Central memory CD8-positive, alpha-beta T cell (primary cell): Measurements from ENCODE around the gene TRIM25.

ENCODE experiments used
- ATAC-seq: fragments of 150-1000 bp; cut with Tn5 transposase; replicated peaks from 2 replicates; pipeline ENCODE4 v1.10.0; 2022; ENCODE audit warnings: mild to moderate bottlenecking, moderate FRiP score, moderate number of reproducible peaks; ENCODE audit not compliant: poor library complexity, severe bottlenecking; ENCODE audit errors: extremely low read depth
- DNase-seq, 2 donors: peaks; one replicate each; pipeline ENCODE4 v3.0.0; 2021; ENCODE audit warnings: low spot score in 2 of 2
- H3K27ac Mint-ChIP-seq: one replicate; pipeline ENCODE4 v1.8.0; 2022; ENCODE audit warnings: low read depth, mild to moderate bottlenecking, moderate library complexity, mixed read lengths
- H3K27me3 Mint-ChIP-seq: one replicate; pipeline ENCODE4 v1.8.0; 2022; ENCODE audit warnings: mixed read lengths
- H3K36me3 Mint-ChIP-seq: one replicate; pipeline ENCODE4 v1.8.0; 2022; ENCODE audit warnings: mild to moderate bottlenecking, moderate library complexity, mixed read lengths; ENCODE audit not compliant: insufficient read depth
- H3K4me1 Mint-ChIP-seq: one replicate; pipeline ENCODE4 v1.8.0; 2022; ENCODE audit warnings: mixed read lengths
- H3K4me3 Mint-ChIP-seq: one replicate; pipeline ENCODE4 v1.8.0; 2022; ENCODE audit warnings: mild to moderate bottlenecking, moderate library complexity, mixed read lengths
- H3K9me3 Mint-ChIP-seq: one replicate; pipeline ENCODE4 v1.8.0; 2022; ENCODE audit warnings: mixed read lengths

TRIM25 gene

DNA sequence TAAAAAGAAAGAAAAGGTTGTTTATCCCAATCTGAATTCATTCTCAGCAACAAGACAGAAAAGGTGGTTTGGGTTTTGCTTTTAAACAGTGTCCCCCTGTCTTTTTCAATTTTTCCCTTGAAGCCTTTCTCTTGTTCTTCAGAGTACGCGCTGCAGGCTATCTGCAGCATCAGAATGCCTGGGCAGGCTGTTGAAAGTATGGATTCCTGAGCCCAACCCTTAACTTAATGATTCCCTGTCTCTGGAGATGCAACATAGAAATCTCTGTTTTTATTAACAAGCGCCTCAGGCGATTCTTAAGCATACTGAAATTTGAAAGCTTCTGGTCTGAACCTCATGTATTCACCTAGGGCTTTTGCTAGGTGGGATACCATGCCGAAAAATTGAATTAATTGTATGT, 47.8 kb downstream of the TRIM25 start:
- Mint-ChIP-seq H3K27me3 (no peaks in the 10 kb centered on the region), H3K27ac (no peak overlapping the region), H3K4me1 (no peaks in the 10 kb centered on the region), H3K4me3 (no peak overlapping the region), H3K9me3 (no peaks in the 10 kb centered on the region), H3K36me3 (peaks cover 21% of the 10 kb centered on the region)
- ATAC-seq (no peak), DNase-seq (no peak)

DNA sequence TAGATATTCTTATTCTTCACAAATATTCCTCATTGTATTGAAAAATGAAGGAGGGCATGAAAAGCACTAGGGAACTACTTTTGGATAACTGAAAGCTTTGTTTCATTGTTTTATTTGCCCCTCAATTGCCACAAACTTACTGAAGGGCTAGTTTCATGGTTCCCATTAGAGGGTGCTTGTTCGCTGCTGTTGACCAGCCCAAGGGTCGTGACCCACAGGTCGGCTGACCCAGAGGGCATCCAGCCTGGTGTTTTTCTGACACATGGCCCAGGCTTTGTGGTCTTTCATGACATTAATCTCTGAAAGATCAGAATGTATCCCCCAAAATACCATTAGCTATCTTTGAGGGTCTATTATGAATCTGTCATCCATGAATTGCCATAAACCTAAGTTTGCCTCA, 49.9 kb downstream of the TRIM25 start:
- no peak for DNase-seq
- H3K4me3 Mint-ChIP-seq, result no peak overlapping the region
- H3K4me1 Mint-ChIP-seq, result no peaks in the 10 kb centered on the region
- H3K9me3 Mint-ChIP-seq, result no peaks in the 10 kb centered on the region
- peaks cover 35% of the 10 kb centered on the region for H3K36me3 Mint-ChIP-seq
- ATAC-seq, result no peak
- H3K27ac Mint-ChIP-seq, result no peak overlapping the region
- H3K27me3 Mint-ChIP-seq, result no peaks in the 10 kb centered on the region

DNA sequence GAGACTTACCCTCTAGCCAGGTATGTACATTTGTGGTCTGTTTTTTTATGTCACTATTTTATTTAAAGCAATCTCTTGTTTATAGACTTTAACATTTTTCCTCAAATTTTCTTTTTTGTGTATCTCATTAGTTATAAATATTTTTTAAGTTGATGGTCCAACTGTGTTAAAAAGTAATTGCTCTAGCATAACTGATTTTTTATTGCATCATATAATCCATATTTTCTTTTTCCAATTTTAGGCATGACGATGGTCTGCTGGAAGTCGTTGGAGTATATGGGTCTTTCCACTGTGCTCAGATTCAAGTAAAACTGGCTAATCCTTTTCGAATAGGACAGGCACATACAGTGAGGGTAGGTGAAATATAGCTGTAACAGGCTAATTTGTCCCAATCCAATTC, 52.0 kb downstream of the TRIM25 start:
- Mint-ChIP-seq H3K4me3 (no peak overlapping the region), H3K9me3 (no peaks in the 10 kb centered on the region), H3K27me3 (no peaks in the 10 kb centered on the region), H3K27ac (no peak overlapping the region), H3K36me3 (peaks cover 41% of the 10 kb centered on the region), H3K4me1 (no peaks in the 10 kb centered on the region)
- no peak for DNase-seq
- ATAC-seq, result no peak

DNA sequence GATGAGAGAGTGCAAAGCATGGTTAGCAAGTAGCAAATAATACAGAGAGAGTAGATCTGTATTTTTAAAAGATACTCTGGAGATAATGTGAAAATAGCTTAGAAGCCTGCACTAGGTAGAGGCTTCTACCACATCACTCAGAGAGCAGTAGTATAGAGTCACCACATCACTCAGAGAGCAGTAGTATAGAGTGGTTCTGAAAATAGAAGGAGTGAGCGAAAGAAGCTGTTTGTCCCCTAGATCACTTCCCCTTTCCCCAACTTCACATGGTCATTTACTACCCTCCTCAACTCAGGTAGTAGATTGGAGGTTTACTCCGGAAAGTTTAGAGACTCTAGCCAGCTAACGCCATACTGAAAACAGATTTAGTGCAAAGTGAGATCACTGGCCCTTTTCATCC, 62.8 kb downstream of the TRIM25 start:
- H3K4me3 Mint-ChIP-seq, result no peak overlapping the region
- H3K27me3 Mint-ChIP-seq, result no peaks in the 10 kb centered on the region
- H3K36me3 Mint-ChIP-seq, result peaks cover 35% of the 10 kb centered on the region
- H3K4me1 Mint-ChIP-seq, result peaks cover 6% of the 10 kb centered on the region
- no peaks in the 10 kb centered on the region for H3K9me3 Mint-ChIP-seq
- no peak for DNase-seq
- no peak overlapping the region for H3K27ac Mint-ChIP-seq
- ATAC-seq, result no peak

DNA sequence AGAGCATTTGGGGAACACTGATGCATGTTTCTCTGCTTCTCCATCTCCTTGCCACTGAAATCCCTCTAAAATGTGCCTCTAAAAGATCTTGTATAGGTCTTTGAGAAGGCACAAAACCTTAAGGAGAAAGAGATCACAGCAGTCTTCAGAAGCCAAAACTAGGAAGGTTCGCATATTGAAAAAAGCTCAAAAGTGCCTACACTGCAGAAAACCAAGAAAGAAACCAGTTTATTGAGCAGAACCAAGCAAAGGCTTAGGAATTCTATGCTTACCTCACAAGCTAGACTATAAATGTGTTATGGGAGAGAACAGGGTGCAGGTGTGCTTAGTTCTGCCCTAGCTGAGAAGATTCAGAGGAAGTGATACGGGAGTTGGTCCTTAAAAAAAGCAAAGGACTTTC, 63.3 kb downstream of the TRIM25 start:
- Mint-ChIP-seq H3K36me3 (peaks cover 31% of the 10 kb centered on the region), H3K27me3 (no peaks in the 10 kb centered on the region), H3K4me3 (no peak overlapping the region), H3K9me3 (no peaks in the 10 kb centered on the region), H3K4me1 (peaks cover 6% of the 10 kb centered on the region), H3K27ac (no peak overlapping the region)
- no peak for ATAC-seq
- DNase-seq, result no peak

DNA sequence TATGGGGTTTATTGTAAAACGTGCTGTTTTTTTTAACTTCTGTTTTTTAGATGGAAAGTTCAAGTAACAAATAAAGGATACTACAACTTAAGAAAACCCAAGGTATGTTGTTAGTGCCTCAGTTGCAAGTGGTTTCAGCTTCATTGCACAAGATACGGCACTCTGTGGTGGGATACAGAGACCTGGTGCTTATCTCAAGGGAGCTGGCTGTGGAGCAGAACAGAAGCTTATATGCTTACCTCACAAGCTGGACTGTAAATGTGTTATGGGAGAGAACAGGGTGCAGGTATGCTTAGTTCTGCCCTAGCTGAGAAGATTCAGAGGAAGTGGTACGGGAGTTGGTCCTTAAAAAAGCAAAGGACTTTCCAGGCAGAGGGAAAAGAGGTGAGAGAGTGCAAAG, 64.7 kb downstream of the TRIM25 start:
- DNase-seq (no peak), ATAC-seq (no peak)
- Mint-ChIP-seq H3K9me3 (no peaks in the 10 kb centered on the region), H3K4me3 (no peak overlapping the region), H3K4me1 (peaks cover 7% of the 10 kb centered on the region), H3K27ac (no peak overlapping the region), H3K36me3 (peaks cover 30% of the 10 kb centered on the region), H3K27me3 (no peaks in the 10 kb centered on the region)

DNA sequence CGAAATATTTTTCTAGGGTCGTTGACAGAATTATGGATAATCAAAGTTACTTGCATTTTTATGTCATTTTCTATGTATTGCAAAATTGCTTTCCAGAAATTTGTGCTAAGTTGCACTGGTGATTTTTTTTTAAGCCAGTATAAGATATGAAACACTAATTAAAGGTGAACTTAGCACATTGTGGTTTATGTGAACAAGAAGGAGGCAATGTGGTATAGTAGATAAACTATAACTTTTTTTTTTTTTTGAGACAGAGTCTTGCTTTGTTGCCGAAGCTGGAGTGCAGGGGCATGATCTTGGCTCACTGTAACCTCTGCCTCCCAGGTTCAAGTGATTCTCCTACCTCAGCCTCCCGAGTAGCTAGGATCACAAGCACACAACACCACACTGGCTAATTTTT, 66.7 kb downstream of the TRIM25 start:
- Mint-ChIP-seq H3K27ac (no peak overlapping the region), H3K27me3 (no peaks in the 10 kb centered on the region), H3K4me1 (peaks cover 10% of the 10 kb centered on the region), H3K4me3 (no peak overlapping the region), H3K9me3 (no peaks in the 10 kb centered on the region), H3K36me3 (peaks cover 33% of the 10 kb centered on the region)
- DNase-seq, result no peak
- ATAC-seq, result no peak

DNA sequence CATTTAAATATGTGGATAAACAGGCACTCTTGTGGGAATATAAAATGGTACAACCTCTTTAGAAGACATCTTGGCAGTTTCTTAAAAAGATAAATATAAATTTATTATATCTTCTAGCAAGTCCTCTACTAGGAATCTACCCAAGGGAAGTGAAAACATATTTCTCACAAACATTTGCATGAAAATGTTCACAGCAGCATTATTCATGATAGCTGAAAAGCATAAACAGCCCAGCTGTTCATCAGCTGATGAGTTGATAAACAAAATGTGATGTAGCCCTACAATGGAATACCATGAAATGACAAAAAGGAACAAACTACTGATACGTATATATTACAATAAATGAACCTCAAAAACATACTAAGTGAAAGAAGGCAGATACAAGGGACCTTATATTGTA, 67.9 kb downstream of the TRIM25 start:
- H3K4me3 Mint-ChIP-seq, result no peak overlapping the region
- no peak overlapping the region for H3K27ac Mint-ChIP-seq
- H3K4me1 Mint-ChIP-seq, result peaks cover 10% of the 10 kb centered on the region
- no peaks in the 10 kb centered on the region for H3K9me3 Mint-ChIP-seq
- no peaks in the 10 kb centered on the region for H3K27me3 Mint-ChIP-seq
- DNase-seq (no peak), ATAC-seq (no peak)
- peaks cover 30% of the 10 kb centered on the region for H3K36me3 Mint-ChIP-seq

DNA sequence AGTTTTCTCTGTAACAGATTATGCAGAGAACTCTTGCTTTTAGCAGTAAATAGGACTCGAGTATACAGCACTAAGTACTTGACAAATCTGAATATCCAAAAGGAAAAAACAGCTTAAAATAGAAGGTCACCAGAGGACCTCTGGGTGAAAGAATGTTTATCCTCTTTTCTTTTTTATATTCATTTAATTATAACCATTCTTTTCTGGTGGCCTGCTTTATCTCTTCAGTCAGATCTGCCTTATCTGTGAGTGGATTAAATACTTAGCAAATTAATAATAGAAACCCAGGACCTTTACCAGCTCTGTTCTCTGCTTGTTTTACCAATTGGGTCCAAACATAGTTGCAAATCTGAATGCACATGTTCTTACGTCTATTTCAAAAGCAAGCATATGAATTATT, 71.3 kb downstream of the TRIM25 start:
- H3K9me3 Mint-ChIP-seq, result no peaks in the 10 kb centered on the region
- H3K27ac Mint-ChIP-seq, result no peak overlapping the region
- H3K36me3 Mint-ChIP-seq, result peaks cover 14% of the 10 kb centered on the region
- no peaks in the 10 kb centered on the region for H3K27me3 Mint-ChIP-seq
- H3K4me3 Mint-ChIP-seq, result no peak overlapping the region
- H3K4me1 Mint-ChIP-seq, result peaks cover 17% of the 10 kb centered on the region
- DNase-seq (no peak), ATAC-seq (no peak)

DNA sequence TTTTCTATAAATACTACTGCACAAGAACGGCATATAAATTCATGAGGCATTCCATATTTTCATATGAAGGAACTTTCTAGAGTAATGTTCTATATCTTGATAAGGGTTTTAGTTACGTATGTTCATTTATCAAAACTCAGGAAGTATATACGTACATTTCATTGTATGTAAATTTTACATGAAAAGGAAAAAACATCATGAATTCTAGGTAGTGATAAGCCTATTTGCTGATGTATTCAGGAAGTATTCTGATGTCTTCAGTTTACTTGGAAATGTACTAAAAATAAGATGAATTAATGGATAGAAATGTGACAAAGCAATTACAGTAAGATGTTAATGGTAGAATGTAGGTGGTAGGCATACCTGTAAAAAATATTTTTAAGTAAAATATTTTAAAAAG, 75.2 kb downstream of the TRIM25 start:
- Mint-ChIP-seq H3K27me3 (no peaks in the 10 kb centered on the region), H3K9me3 (no peaks in the 10 kb centered on the region), H3K4me1 (peaks cover 32% of the 10 kb centered on the region), H3K4me3 (no peak overlapping the region), H3K36me3 (peaks cover 9% of the 10 kb centered on the region), H3K27ac (no peak overlapping the region)
- DNase-seq, result no peak
- ATAC-seq, result no peak
